Keratinocyte (primary cell): Measurements from ENCODE around the gene ATF6.

Experiments
- CTCF ChIP-seq, 3 experiments: IDR thresholded peaks in 1 of 3; conservative IDR thresholded peaks in 1 of 3; optimal IDR thresholded peaks in 1 of 3; 2 replicates in 2 of 3; 3 replicates in 1 of 3; pipeline versions ENCODE3 to v1.5.1; 2011; ENCODE audit warnings: low read length in 3 of 3, mild to moderate bottlenecking in 3 of 3, moderate library complexity in 2 of 3, control low read depth in 1 of 3, inconsistent platforms in 1 of 3; ENCODE audit not compliant: insufficient read depth in 2 of 3; ENCODE audit errors: extremely low read depth in 1 of 3
- EZH2 ChIP-seq: IDR thresholded peaks from one replicate; pipeline ENCODE4 v1.6.1; 2012; ENCODE audit warnings: inconsistent platforms, mild to moderate bottlenecking, low read length, moderate library complexity

DNA sequence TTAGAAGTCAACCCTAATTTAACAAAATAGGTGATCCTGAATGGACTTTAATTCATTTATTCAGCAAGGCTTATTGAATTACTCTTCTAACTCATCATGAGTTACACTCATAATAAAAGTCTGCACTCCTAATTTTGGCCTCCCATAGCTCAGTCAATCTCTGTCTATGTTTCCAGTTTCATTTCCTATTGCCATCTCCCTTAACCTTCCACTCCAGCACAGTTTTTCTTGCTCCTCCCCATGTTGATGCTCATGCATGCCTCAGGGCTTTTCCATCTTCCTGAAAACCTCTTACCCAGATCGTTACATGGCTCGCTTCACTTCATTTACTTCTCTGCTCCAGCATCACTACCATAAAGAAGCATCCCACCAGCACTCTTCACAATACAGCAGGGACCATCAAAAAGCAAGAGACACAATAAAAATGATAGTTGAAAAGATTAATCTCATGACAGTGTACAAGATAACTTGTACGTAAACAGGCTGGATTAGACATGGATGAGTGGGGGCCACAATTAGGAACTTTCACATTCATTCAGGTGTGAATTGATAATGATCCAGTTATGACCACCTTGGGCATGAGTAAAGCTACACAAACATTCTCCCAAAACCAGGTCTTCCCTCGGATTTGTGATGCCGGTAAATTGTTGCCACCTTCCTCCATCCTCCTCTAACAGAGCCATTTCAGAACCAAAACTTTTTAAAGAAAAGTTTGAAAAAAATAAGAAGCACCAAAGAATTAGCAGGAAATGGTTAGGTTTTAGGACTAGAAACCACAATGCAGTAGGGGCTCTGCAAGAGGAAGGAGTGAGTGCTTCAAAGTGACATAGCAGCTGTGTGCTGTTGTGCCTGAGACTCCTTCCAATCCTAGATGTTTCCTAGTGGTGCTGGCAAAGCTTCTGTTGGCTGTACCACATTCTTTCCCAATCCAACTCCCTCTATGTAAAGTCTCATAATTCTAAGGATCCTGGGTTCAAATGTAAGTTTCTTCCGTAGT lies 167.8 kb downstream of the ATF6 start:
- TF ChIP-seq CTCF (optimal IDR thresholded peaks at IDR 0.05 in 1 of 3, IDR thresholded peaks at IDR 0.05 in 1 of 3, conservative IDR thresholded peaks at IDR 0.05 in 1 of 3; ENCODE audit: extremely low read depth in 1 of 3, insufficient read depth in 2 of 3, low read length in 3 of 3) (no peak), EZH2 (no peak)
